HG03103 (cell line): ENCODE data around the gene TF.

ENCODE experiments used
- ATAC-seq: cut with Tn5 transposase; IDR thresholded peaks from one replicate; pipeline ENCODE4 v1.9.1; 2021; ENCODE audit warnings: low read depth; ENCODE audit not compliant: unreplicated experiment

Gene TF

DNA sequence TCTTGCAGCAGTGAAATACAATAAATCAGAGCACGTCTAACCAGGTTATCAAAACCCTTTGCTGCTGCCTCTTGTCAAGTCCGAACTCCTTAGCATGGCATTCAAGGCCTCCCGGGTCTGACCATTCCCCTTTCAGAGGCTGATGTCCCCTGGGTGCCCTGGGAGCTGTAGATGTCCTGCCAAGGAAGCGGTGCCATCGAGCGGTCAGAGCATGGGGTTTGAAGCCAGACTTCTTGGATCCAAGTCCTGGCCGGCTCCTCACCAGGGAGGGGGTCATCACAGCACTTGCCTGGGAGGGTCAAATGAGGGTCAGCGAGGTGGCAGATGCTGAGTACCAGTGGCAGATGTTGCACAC lies 496 bp downstream of the TF start:
- no peak for ATAC-seq

DNA sequence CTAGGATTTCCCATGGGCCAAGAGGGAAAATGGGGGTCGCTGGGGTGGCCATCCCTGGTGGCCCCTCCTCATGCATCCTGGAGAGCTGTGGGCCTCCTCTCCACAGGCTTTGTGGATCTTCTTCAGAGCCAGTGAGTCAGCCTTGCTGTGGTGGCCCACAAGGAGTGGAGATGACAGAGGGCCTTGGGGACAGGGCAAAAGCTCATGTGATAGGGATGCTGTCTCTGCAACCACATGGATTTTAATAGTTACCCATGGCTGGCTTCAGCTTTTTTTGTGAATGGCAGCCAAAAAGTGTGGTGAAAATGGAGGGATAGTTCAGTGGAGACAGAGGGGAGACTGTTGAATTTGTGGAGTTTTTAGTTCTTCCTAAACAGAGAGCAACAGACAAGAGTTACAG lies 1.2 kb downstream of the TF start:
- ATAC-seq = no peak

DNA sequence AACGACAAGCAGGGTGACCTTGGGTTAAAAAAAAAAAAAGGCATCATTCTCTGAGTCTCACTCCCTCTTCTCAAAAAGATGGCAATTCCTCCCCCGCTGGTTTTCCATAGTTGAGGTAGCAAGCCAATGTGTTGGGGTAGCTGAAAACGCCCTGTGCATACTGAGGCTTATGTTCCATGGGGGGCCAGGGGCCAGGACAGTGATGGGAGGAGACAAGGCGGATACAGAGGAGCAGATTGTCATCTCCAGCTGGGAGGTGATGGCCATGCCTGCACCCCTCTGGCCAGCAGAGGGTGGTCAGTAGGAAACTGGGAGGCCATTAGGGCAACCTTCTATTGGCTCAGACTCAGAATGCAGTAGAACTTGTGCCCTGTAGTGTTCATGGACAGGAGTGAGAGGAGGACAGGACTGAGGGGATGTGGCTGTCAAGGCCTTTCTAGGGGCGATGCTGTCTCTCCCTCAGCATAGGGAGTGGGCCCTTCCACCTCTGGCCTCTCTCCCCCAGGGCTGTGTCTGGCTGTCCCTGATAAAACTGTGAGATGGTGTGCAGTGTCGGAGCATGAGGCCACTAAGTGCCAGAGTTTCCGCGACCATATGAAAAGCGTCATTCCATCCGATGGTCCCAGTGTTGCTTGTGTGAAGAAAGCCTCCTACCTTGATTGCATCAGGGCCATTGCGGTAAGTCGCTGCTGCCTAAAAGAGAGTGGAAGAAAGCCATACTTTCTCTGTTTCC lies 1.9 kb downstream of the TF start:
- no peak for ATAC-seq

DNA sequence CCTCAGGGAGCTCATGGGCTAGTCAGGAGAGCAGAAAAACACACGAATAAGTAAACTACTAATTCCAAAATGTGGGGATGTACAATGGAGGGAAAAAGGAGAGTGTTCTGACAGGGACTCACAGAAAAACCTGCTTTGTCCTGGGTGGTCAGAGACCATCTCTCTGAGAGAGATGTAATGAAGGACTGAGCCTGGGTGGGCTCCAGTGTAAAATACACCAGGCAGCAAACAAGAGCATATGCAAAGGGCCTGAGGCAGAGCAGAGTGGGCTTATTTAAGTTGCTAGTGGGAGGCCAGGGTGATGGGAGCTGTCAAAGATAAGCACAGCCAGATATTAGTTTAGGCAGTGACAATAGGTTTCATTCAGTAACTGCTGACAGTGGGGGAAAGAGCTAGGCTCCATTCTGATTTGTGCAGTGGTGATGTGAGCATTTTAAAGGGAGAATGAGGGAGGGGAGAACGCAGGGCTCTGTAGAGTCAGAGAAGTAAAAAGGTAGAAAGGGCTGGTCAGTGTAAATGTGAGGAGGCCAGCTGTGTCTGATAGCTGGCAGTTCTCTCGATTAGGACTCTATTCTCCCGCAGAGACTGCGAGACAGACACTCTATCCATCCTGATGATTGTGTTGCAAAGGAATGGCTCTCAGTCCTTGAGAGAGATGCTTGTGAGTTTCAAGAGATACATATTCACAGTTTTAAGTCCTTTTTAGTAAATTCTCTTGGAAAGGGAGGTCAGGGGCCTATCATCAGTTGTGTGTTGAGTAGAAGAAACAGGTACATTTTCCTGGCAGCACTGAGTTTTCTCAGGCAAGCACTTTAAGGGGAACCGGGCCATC lies 3.5 kb downstream of the TF start:
- no peak for ATAC-seq

DNA sequence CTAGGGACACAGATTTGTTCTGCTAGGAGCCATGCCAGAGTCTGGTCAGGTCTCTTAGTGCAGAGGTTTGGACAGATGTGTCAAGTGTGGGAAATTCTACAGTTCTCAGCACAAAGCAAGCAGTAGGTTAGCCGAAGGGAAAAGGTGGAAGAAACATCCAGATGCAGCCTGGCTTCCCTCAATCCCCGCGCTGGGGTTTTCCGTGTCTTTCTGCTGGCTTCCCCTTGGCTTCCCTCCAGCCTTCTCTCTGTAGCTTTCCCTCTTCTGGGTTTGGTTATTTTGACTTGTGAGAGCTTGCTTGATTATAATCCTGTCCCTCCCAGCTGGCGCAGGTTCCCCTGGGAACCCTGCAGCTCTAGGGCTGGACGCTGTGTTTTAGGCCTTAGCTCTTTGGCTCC lies 4.1 kb downstream of the TF start:
- no peak for ATAC-seq

DNA sequence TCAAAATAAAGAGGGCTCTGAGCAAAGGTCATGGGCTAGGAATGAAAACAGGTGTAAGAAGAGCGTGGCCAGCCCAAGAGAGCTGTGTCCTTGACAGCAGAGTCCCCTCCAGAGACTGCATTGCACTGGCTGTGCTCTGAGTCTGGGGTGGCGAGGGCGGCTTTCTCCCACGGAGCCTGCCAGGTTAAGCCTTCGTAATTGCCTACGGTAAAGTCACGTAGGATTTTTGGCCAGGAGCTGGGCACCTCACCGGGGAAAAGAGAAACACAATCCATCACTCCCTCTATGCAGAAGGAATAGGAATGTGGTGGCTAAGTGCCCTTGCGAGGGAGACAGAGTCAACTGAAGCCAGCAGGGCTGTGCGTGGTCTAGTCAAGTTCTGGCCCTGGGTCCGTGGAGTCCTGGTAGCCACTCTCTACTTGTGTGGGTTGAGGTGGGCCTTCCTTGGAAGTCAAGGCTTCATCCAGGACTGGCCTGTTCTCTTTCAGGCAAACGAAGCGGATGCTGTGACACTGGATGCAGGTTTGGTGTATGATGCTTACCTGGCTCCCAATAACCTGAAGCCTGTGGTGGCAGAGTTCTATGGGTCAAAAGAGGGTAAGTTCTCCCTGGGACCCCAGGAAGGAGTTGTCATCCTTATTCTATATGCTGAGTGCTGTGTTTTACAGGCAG lies 7.0 kb downstream of the TF start:
- no peak for ATAC-seq

DNA sequence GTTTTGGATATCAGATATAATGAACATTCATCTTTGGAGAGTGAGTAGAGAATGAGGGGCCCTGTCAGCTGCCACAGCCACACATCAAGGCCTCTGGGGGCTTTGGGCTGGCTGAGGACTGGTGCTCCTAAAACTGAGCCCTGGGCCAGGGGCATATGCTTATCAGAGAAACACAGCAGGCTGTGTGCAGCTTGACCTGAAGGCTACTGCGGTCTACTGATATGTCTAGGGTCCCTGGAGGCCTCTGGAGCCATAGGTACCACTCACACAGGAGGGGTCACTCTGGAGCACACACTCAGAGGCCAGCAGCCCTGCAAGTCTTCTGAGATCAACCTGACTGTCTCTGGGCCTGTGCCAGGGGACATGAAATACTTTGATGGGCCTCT lies 7.6 kb downstream of the TF start:
- no peak for ATAC-seq

DNA sequence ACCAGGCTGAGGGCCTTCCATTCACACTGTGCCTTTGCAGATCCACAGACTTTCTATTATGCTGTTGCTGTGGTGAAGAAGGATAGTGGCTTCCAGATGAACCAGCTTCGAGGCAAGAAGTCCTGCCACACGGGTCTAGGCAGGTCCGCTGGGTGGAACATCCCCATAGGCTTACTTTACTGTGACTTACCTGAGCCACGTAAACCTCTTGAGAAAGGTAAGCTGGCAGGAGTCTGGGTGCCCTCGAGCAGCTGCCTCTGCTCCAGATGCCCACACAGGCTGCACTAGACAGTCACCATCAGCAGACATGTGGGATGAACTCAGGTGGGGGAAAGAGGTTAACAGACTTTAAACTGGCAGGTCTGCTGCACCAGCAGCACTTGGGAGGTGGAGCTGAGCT lies 8.3 kb downstream of the TF start:
- ATAC-seq = no peak

DNA sequence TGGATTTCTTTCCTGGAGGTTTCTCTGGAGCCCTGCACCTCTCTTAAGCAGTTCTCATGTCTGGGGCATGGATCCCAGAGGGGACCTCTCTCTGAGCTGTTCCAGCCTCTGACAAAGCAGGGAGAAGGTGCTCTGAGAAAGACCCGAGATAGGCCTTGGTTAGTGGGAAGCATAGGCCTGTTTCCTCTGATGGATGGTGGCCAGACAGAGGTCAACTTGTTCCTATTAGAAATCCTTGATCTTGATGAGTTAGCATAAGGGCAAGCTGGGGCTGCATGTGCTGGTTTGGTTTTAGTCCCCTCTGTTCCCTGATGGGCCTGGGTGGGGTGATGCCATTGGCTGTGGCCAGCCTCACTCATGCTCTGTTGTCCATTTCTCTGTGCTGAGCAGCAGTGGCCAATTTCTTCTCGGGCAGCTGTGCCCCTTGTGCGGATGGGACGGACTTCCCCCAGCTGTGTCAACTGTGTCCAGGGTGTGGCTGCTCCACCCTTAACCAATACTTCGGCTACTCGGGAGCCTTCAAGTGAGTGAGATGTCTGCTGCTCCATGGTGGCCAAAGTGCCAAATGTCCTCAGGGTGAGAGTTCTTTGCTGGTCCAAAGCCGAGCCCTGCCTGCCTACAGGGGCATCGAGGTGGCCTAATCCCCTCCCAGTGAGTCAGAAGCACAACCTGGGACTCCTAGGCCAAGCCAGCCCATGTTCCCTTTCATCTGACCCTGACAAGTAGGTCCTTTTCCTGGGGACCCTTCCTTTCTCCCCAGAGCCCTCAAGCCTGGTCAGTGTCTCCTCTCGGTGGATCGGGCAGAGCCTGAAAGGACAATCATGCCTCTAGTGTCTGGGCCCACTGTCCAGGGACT lies 9.0 kb downstream of the TF start:
- no peak for ATAC-seq

DNA sequence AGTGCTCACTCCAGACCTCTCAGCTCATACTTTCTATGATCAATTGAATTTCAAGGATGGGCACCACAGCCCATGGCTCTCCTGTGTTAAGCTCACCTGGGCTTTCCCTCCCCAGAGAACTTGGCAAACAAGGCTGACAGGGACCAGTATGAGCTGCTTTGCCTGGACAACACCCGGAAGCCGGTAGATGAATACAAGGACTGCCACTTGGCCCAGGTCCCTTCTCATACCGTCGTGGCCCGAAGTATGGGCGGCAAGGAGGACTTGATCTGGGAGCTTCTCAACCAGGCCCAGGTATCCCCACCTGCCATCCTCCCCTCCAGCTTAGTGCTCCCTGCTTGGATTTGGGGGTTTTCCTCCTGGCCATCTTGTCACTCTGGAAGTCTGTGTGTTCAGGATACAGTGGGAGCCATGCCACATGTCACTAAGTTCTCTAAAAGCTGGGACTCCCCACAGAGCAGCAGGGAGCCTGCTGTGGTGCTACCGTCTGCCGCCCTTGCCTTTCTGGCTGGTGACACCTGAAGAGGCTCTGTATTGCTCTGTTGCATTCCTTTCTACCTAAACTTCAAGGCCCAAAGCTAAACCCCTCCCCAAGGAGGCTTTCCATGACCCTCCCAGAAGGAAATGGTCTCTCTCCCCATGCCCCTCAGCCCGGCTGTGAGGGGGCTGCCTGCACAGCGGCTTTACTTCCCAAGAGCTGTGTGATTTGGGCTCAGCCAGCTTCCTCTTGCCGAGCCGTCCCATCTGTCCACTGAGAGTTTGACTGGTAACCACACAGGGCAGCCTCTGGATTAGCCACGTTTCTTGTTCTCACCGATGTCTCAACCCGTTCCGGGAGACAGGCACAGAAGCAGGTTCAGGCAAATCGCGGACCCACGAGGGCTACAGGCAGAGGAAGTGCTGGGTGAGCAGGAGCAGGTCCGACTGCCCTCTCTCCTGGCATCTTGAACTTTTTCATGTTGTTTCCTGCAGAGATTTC lies 10.8 kb downstream of the TF start:
- ATAC-seq = no peak

DNA sequence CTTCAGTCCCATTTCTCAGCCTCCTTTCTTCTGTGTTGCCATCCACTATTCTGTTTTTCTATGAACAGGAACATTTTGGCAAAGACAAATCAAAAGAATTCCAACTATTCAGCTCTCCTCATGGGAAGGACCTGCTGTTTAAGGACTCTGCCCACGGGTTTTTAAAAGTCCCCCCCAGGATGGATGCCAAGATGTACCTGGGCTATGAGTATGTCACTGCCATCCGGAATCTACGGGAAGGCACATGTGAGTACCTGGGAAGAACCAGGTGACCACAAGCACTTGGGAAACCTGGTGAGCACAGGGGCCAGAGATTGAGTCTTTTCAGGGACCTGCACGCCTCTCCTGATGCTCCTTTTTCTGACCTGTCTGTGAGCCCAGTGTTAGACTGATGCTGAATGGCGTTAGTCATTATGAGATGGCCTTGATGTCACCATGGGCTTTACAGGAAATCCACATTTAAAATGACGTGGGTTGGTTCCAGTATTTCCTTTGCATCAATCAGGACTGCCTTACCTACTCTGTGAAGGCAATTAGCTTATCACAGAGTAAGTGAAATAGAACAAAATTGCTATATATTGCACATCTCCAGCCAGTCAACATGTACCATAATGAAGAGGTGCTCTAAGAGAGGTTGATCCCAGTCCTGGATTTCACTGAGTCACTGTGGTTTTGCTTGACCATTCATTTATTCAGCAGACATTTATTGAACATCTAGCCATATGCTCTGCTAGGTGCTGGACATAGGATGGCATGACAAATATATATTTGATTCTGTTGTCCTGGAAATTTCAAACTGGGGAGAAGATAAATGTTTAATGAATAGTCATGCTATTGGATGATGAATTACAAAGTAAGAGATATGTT lies 11.7 kb downstream of the TF start:
- ATAC-seq = no peak

DNA sequence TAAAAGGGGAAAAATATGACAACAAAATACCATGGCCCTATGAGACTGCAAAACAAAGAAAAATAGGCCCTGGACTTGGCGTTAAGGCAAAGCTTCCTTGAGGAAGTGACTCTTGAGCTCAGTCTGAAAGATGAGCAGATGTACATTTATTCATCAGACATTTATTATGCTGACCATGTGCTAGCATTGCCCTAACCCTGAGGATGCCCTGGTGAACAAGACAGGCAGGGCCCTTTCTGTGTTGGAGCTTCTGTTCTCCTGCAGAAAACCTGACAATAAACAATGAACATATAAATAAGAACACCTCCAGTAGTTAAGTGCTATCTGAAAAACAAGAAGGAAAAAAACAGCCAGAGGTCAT lies 12.4 kb downstream of the TF start:
- ATAC-seq = no peak

DNA sequence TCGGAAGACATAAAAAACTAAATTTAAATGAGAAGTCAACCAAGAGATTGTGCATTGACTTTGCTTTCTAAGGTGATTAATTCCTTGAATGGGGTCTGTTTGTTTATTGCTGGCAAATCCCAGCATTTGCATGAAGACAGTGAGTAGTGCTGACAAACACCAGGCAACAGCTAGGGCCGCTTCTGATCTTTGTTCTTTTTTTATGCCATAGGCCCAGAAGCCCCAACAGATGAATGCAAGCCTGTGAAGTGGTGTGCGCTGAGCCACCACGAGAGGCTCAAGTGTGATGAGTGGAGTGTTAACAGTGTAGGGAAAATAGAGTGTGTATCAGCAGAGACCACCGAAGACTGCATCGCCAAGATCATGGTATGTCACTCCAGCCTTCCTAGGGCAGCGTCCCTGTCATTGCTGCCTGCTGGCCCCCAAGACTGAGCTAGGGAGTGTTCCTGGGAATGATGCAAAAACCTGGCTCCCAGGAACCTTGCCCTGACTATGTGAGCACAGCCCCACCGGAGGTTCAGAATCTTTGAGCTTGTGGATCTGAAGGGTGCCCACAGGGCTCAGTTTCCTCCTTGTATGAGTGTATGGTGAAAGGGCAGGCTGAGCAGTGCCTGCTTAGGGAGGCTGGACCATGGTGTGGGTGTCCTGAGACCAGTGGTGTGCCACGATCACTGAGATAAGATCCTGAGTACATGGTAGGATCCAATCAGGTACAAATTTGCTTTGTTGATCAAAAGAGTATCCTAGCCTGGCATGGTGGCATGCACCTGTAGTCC lies 13.0 kb downstream of the TF start:
- ATAC-seq = no peak

DNA sequence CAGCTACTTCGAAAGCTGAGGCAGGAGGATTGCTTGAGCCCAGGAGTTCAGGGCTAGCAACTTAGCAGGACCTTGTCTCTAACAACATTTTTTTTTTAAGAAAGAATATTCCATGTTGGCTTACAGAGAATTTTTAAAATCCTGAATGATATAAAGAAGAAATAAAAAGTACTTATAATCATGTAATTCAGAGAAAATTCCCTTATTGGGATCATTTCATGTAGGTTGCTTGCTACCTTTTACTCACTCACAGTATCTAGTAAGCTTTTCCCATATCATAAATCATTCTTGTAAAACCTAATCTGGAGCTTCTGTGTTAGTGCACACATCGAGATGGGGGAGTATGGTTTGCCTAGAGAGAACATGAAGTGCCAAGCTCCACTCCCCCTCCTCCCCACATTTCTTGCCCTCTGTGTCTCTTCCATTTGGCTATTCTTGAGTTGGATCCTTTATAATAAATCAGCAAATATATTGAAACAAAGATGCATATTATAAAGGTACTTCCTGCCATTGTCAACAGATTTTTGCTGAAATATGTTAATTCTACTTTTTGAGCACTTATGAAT lies 13.6 kb downstream of the TF start:
- no peak for ATAC-seq

DNA sequence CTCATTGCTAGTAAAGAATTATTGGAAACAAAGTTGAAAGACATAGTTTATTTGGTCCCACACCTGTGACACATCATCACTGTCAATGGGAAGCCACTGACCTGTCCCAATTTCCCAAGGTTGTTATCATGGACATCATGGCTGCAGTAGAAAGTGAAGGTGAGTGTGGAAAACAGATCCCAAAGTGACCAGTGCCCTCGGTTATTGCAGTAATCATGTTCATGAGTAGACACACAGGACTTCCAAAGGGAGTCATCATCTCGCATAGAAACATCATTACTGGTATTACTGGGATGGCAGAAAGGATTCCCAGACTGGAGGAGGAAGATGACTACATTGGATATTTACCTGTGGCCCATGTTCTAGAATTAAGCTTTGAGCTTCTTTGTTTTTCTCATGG lies 14.7 kb downstream of the TF start:
- no peak for ATAC-seq

DNA sequence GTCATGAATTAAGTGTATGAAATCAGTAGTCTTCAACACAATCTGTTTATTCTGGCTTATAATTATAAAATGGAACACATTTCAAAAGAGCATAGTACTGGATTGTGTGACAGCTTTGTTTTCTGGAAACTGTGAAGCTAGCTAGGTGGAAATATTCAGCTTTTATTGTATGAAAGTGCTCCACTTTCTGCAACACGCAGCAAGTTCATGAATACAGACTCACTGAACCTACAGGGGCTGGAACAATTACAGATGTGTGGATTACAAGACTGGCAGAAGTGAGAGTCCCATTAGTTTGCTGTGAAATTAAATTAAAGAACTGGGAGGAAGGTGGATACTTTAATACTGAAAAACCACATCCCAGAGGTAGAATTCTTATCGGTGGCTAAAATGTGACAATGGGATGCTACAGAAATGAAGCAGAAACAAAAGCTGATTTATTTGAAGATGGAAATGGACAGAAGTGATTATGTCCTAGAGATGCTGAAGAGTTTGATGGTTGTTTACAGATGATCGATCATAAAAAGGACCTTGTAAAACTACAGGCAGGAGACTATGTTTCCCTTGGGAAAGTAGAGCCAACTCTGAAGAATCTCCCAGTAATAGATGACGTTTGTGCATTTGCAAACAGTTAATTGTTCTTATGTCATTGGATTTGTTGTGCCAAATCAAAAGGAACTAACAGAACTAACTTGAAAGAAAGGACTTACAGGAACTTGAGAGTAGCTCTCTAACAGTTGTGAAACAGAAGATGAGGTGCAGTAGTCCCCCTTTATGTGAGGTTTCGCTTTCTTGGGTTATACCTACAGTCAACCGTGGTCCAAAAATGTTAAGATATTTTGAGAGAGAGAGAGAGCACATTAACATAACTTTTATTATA lies 15.7 kb downstream of the TF start:
- ATAC-seq = no peak

DNA sequence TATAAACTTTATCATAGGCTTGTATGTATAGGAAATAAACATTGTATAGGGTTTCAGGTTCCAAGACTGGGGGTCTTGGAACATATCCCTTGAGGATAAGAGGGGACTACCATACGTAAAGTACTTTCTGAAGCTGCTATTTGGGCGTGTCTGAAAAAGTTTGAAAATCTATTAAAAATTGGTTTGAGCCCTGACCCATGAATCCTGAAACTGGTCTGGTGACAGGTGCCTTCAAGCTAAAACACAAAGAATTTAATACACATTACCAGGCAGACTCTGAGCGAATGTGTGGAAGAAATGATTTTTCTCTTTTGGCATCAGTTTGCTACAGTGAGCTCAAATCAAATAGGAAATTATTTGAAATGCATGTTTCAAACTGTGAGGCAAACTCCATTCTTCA lies 16.3 kb downstream of the TF start:
- ATAC-seq = no peak
